ENCODE measurements around the gene KIF11. TPM values are rescaled to one million over a fixed set of nuclear protein-coding genes. Genes with fewer than 3 reads are reported as not detected.

KIF11 gene
- polyA plus RNA-seq, 1 donor: 12.5 TPM

GRCh38 chr10:92692080-92692671 lies 99.2 kb downstream of the KIF11 start:
- Histone ChIP-seq H3K9me3 (ENCODE audit: control insufficient read depth, low read depth, low read length) (peaks cover 24% of the 10 kb centered on the region), H3K27me3 (ENCODE audit: control insufficient read depth, insufficient read depth, low read length) (peaks cover 83% of the 10 kb centered on the region), H3K36me3 (ENCODE audit: control insufficient read depth, insufficient read depth, low read length) (no peaks in the 10 kb centered on the region), H3K4me1 (ENCODE audit: control insufficient read depth, insufficient read depth, low read length) (peaks cover 13% of the 10 kb centered on the region), H3K27ac (ENCODE audit: low read length) (no peak overlapping the region), H3K4me3 (ENCODE audit: low read length) (peak overlapping the region; percentile 2)
- WGBS (ENCODE audit: insufficient coverage, low lambda C conversion rate): no CpG with 5 or more reads among the region's 34 CpGs
- peak in 1 of 2 donors; percentile 11 for DNase-seq

DNA sequence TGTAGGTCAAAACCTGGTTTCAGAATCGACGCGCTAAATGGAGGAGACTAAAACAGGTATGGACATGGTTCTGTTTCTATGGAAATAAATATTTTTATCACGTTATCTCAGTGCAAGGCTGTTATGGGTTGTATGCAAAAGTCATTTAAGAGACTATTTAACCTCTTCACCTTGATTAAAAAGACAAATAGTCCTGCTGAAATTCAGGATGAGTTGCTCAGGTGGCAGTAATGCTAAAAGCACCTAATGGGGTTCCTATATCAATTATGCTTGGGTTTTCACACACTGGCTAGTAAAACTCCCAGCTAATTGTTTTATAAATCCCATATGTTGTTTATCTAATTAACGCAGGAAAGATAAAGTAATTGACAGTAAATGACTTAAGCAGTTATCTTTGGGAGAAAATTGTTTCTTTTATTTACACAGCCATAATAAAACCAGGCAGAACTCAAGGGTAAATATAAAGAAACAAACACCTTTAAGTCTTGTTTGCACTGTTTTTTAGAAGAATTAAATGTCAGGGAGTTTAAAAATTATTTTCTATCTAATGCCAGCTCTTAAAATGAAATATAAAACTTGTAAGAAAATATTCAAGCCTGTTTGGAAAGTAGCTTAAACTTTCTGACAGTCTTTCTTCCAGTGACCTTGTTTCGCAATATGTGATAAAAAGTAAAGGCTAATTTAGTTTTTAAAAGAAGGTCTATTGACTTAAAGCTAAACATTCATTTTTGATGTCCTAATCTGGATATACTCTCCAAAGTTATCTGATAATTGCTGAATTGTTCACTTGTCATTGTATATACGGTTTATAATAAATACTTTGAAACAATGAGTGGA lies 100.0 kb downstream of the KIF11 start:
- H3K4me3 ChIP-seq (ENCODE audit: low read length): no peak overlapping the region
- H3K27ac ChIP-seq (ENCODE audit: low read length): no peak overlapping the region
- H3K9me3 ChIP-seq (ENCODE audit: control insufficient read depth, low read depth, low read length): peaks cover 24% of the 10 kb centered on the region
- H3K27me3 ChIP-seq (ENCODE audit: control insufficient read depth, insufficient read depth, low read length): peaks cover 84% of the 10 kb centered on the region
- no peaks in the 10 kb centered on the region for H3K36me3 ChIP-seq (ENCODE audit: control insufficient read depth, insufficient read depth, low read length)
- DNase-seq: peak in 1 of 2 donors; percentile 21
- WGBS (ENCODE audit: insufficient coverage, low lambda C conversion rate): 0% methylated on average over 1 of the region's 7 CpGs
- peaks cover 18% of the 10 kb centered on the region for H3K4me1 ChIP-seq (ENCODE audit: control insufficient read depth, insufficient read depth, low read length)

DNA sequence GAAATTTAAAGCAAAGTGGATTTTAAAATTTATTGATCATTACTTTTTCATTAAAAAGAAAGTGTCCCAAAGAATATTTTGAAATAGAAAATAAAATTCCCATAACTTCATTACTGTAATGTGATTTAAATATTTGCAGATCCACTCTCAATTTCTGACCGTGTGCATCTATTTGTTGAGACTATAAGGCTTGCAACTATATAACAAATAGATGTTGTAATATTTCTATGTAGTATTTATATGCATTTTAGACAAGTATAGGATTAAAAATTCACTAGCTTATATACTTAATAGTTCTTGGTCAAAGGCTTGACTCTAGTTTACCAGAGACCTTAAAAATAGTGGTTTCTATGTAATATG lies 100.6 kb downstream of the KIF11 start:
- Histone ChIP-seq H3K4me1 (ENCODE audit: control insufficient read depth, insufficient read depth, low read length) (peaks cover 21% of the 10 kb centered on the region), H3K27me3 (ENCODE audit: control insufficient read depth, insufficient read depth, low read length) (peaks cover 83% of the 10 kb centered on the region), H3K4me3 (ENCODE audit: low read length) (no peak overlapping the region), H3K36me3 (ENCODE audit: control insufficient read depth, insufficient read depth, low read length) (no peaks in the 10 kb centered on the region), H3K9me3 (ENCODE audit: control insufficient read depth, low read depth, low read length) (peaks cover 24% of the 10 kb centered on the region), H3K27ac (ENCODE audit: low read length) (no peak overlapping the region)
- DNase-seq: no peak
- WGBS (ENCODE audit: insufficient coverage, low lambda C conversion rate): no CpG with 5 or more reads among the region's 1 CpG

DNA sequence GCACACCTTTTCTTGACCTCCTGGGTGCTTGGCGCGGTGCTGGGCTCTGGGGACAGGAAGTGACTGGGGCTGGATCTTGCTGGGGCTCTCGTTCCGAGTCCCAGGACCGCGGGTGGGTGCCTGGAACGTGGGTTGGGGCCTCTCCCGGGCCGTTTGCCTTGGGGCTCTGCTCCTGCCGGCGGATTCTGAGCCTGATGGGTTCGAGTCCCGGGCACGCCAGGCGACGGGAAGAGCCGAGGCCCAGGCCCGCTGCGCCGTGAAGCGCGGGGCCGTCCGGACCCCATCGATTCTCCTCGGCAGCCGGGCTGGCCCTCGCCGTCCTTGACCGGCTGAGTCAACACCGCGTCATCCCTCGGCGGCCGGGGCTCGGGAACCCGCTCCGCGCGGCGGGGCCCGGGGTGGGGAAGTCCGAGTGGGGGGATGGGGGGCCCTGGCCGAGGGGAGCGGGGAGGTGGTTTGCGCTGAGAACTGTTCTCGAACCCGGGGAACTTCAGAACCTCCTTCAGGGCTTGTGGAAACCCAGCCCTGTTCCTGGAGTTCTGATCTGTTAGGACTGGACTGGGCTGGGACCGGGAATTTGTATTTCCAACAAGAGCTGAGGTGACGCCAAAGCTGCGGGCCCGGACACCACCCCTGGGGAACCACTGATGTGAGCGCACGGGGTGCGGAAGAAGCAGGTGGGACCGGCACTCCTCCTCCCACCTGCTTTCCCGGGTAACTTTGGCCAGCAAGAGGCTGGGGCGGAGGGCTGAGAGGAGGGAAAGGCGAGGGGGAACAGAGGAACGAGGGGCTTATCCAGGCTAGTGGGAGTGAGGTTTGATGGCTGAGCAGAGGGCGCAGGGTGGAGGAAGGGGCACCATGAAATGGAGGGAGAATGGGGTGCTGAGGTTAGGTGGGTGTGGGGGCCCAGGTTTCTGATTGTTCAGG lies 103.0 kb downstream of the KIF11 start:
- peaks cover 84% of the 10 kb centered on the region for H3K27me3 ChIP-seq (ENCODE audit: control insufficient read depth, insufficient read depth, low read length)
- H3K4me1 ChIP-seq (ENCODE audit: control insufficient read depth, insufficient read depth, low read length): peaks cover 13% of the 10 kb centered on the region

DNA sequence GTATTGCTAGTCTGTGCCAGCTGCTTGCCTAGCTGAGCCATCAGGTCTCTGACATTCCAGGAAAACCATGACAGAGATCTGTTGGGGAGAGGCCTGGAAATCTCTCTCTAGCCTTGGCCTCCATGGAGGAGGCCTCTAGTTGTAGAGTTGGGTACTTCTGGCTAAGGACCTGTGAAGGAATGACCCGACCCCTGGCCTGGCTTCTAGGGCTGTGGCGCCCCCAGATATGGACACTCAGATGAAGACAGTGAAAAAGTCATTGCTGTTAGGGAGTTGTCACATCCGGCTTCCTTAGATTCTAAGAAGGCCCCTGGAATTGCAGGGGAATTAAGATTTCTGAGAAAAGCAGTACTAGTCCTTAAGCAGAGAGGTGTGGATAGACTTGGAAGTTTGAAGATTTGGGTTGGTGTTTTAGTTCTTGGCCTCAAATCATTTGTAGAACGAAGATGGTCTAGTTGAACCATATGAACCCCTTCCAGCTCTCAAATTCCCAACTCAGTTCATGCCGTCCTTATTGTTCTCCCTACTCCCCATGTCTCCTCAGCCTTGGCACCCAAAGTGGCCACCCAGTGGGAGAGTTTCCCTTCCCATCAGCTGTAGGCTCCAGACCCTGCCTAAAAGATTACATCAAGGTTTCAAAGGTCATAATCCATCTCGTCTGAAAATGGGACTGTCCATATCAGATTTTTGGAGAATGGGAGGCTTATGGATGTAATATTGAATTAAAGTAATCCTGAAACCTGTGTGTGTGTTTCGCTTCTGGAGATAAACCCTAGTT lies 103.9 kb downstream of the KIF11 start:
- no peaks in the 10 kb centered on the region for H3K36me3 ChIP-seq (ENCODE audit: control insufficient read depth, insufficient read depth, low read length)
- H3K27ac ChIP-seq (ENCODE audit: low read length): no peak overlapping the region
- H3K9me3 ChIP-seq (ENCODE audit: control insufficient read depth, low read depth, low read length): peaks cover 9% of the 10 kb centered on the region
- WGBS (ENCODE audit: insufficient coverage, low lambda C conversion rate): 80% methylated on average over 1 of the region's 7 CpGs
- DNase-seq: no peak
- peaks cover 79% of the 10 kb centered on the region for H3K27me3 ChIP-seq (ENCODE audit: control insufficient read depth, insufficient read depth, low read length)
- H3K4me1 ChIP-seq (ENCODE audit: control insufficient read depth, insufficient read depth, low read length): peaks cover 13% of the 10 kb centered on the region
- no peak overlapping the region for H3K4me3 ChIP-seq (ENCODE audit: low read length)

More for the DNA sequence above, 103.0 kb downstream of the KIF11 start:
- WGBS (ENCODE audit: insufficient coverage, low lambda C conversion rate): no CpG with 5 or more reads among the region's 61 CpGs
- H3K4me3 ChIP-seq (ENCODE audit: low read length): no peak overlapping the region
- no peak for DNase-seq
- no peaks in the 10 kb centered on the region for H3K36me3 ChIP-seq (ENCODE audit: control insufficient read depth, insufficient read depth, low read length)
- peaks cover 18% of the 10 kb centered on the region for H3K9me3 ChIP-seq (ENCODE audit: control insufficient read depth, low read depth, low read length)
- no peak overlapping the region for H3K27ac ChIP-seq (ENCODE audit: low read length)

DNA sequence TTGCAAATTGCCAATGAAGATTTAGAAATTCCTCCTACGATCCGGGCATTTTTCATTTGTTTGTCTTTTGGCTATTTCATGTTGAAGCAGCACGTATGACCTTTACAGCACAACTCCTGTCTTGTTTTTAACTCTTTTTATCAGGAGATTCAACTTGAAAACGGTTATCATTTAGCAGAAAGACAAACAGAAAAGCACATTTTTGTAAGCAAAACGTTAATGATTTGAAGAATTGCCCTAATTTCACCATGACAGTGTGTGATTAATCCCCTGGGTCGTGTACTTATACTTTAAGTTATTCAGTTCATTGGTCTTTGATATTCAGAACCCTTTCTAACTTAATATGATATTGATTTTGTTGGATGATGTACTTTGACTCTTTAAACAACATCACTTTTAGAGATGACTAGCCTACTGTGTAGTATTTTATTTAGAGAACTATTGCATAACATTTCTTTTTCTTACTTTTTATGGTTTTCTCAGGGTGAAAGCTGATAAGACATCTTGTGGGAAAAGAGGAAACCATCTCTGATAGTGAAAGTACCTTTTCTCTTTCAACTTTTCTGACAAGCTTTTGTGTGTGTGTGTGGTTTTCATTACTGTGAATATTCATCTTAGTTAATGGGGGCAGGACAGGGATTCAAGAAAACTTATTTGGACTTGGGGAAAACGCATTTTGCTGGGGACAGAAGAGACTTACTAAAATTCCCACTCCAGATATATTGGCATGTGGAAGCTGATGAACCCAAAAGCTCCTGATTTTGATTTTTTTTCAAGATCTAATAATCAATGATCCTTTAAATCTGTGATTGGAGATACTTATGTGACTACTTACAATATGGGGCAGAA lies 105.0 kb downstream of the KIF11 start:
- DNase-seq: no peak
- peaks cover 74% of the 10 kb centered on the region for H3K27me3 ChIP-seq (ENCODE audit: control insufficient read depth, insufficient read depth, low read length)
- 11% methylated on average over 4 of the region's 7 CpGs for WGBS (ENCODE audit: insufficient coverage, low lambda C conversion rate)
- no peak overlapping the region for H3K27ac ChIP-seq (ENCODE audit: low read length)
- peaks cover 3% of the 10 kb centered on the region for H3K9me3 ChIP-seq (ENCODE audit: control insufficient read depth, low read depth, low read length)
- H3K4me1 ChIP-seq (ENCODE audit: control insufficient read depth, insufficient read depth, low read length): peaks cover 13% of the 10 kb centered on the region
- no peak overlapping the region for H3K4me3 ChIP-seq (ENCODE audit: low read length)
- no peaks in the 10 kb centered on the region for H3K36me3 ChIP-seq (ENCODE audit: control insufficient read depth, insufficient read depth, low read length)

- no CpG with 5 or more reads among the region's 3 CpGs for WGBS (ENCODE audit: insufficient coverage, low lambda C conversion rate)
- peaks cover 3% of the 10 kb centered on the region for H3K9me3 ChIP-seq (ENCODE audit: control insufficient read depth, low read depth, low read length)
- peaks cover 13% of the 10 kb centered on the region for H3K4me1 ChIP-seq (ENCODE audit: control insufficient read depth, insufficient read depth, low read length)
- H3K4me3 ChIP-seq (ENCODE audit: low read length): peak overlapping the region; percentile 1
- peaks cover 71% of the 10 kb centered on the region for H3K27me3 ChIP-seq (ENCODE audit: control insufficient read depth, insufficient read depth, low read length)
- no peak for DNase-seq
- H3K27ac ChIP-seq (ENCODE audit: low read length): no peak overlapping the region
- no peaks in the 10 kb centered on the region for H3K36me3 ChIP-seq (ENCODE audit: control insufficient read depth, insufficient read depth, low read length)
Measured at GRCh38 chr10:92699193-92699517, 106.2 kb downstream of the KIF11 start.

GRCh38 chr10:92699518-92700381 lies 106.8 kb downstream of the KIF11 start:
- Histone ChIP-seq H3K36me3 (ENCODE audit: control insufficient read depth, insufficient read depth, low read length) (no peaks in the 10 kb centered on the region), H3K4me1 (ENCODE audit: control insufficient read depth, insufficient read depth, low read length) (peaks cover 13% of the 10 kb centered on the region), H3K4me3 (ENCODE audit: low read length) (peak overlapping the region; percentile 1), H3K27ac (ENCODE audit: low read length) (no peak overlapping the region), H3K9me3 (ENCODE audit: control insufficient read depth, low read depth, low read length) (peaks cover 3% of the 10 kb centered on the region), H3K27me3 (ENCODE audit: control insufficient read depth, insufficient read depth, low read length) (peaks cover 65% of the 10 kb centered on the region)
- peak; percentile 33 to 47 for DNase-seq
- no CpG with 5 or more reads among the region's 32 CpGs for WGBS (ENCODE audit: insufficient coverage, low lambda C conversion rate)
